Cardiac muscle cell (in vitro differentiated cells and primary cell): ENCODE results near the gene STRA6. TPM values are rescaled to one million over a fixed set of nuclear protein-coding genes. Genes with fewer than 3 reads are reported as not detected.

Experiments
- DNase-seq, 2 donors: peaks; one replicate each; pipeline versions ENCODE4 v3.0.0 to v3.0.0-alpha.2; 2010 to 2017; ENCODE audit warnings: low read depth in 1 of 2, low spot score in 1 of 2
- H3K27ac ChIP-seq: fragments of 200-600 bp; sonication (generic); 2 replicates; pipeline ENCODE4 v1.5.1; 2016
- H3K27me3 ChIP-seq: fragments of 200-600 bp; sonication (generic); 2 replicates; pipeline ENCODE4 v1.6.0; 2016; ENCODE audit warnings: control low read depth
- H3K36me3 ChIP-seq: fragments of 200-600 bp; sonication (generic); 2 replicates; pipeline ENCODE4 v1.5.1; 2016; ENCODE audit warnings: control low read depth
- H3K4me1 ChIP-seq: fragments of 200-600 bp; sonication (generic); 2 replicates; pipeline ENCODE4 v1.8.1; 2017; ENCODE audit warnings: low read depth, mild to moderate bottlenecking, mixed run types
- H3K4me3 ChIP-seq: fragments of 200-600 bp; sonication (generic); 2 replicates; pipeline ENCODE4 v1.5.1; 2016; ENCODE audit warnings: mild to moderate bottlenecking
- H3K9me3 ChIP-seq: fragments of 200-600 bp; sonication (generic); 2 replicates; pipeline ENCODE4 v1.5.1; 2017; ENCODE audit warnings: low read depth, mild to moderate bottlenecking, control low read depth
- CTCF ChIP-seq: IDR thresholded peaks from 2 replicates; pipeline ENCODE4 v1.5.1; 2012; ENCODE audit warnings: low read depth, mild to moderate bottlenecking, low read length
- polyA plus RNA-seq: library from polyadenylated mRNA; unstranded; fragments of >200 nt; fragmentation: Nextera tagmentation; extraction: Ambion mirVana; gene quantifications from 2 replicates; pipeline ENCODE4 v1.2.1, GENCODE V29; 2016
- total RNA-seq: library from RNA; depleted of rRNA; stranded (reverse); fragments of >200 nt; gene quantifications from 2 replicates; pipeline ENCODE4 v1.2.3, GENCODE V29; 2016

STRA6 gene
- total and polyA plus RNA-seq, 2 experiments from 2014 or later: 38.6 to 49.6 TPM

- Histone ChIP-seq H3K27ac (no peak overlapping the region), H3K36me3 (no peaks in the 10 kb centered on the region), H3K27me3 (peaks cover 77% of the 10 kb centered on the region), H3K4me3 (no peak overlapping the region), H3K9me3 (no peaks in the 10 kb centered on the region), H3K4me1 (peaks cover 12% of the 10 kb centered on the region)
- TF ChIP-seq CTCF: no peak
- DNase-seq: peak in 1 of 2 donors; percentile 29
Observed at GRCh38 chr15:74133694-74134386, 68.7 kb downstream of the STRA6 start.

GRCh38 chr15:74132681-74133651 lies 69.6 kb downstream of the STRA6 start:
- H3K4me3 ChIP-seq: no peak overlapping the region
- H3K9me3 ChIP-seq: no peaks in the 10 kb centered on the region
- DNase-seq: peak in 1 of 2 donors; percentile 24
- peaks cover 85% of the 10 kb centered on the region for H3K27me3 ChIP-seq
- peaks cover 12% of the 10 kb centered on the region for H3K4me1 ChIP-seq
- no peaks in the 10 kb centered on the region for H3K36me3 ChIP-seq
- TF ChIP-seq CTCF: no peak
- no peak overlapping the region for H3K27ac ChIP-seq

- DNase-seq: no peak
- H3K4me1 ChIP-seq: peaks cover 12% of the 10 kb centered on the region
Observed at GRCh38 chr15:74131628-74132413, 70.8 kb downstream of the STRA6 start.

GRCh38 chr15:74130849-74131627 lies 71.5 kb downstream of the STRA6 start:
- DNase-seq: no peak
- H3K9me3 ChIP-seq: no peaks in the 10 kb centered on the region
- no peaks in the 10 kb centered on the region for H3K36me3 ChIP-seq
- peaks cover 12% of the 10 kb centered on the region for H3K4me1 ChIP-seq
- no peak overlapping the region for H3K4me3 ChIP-seq
- peaks cover 95% of the 10 kb centered on the region for H3K27me3 ChIP-seq
- TF ChIP-seq CTCF: no peak
- H3K27ac ChIP-seq: no peak overlapping the region

More at GRCh38 chr15:74131628-74132413, 70.8 kb downstream of the STRA6 start:
- H3K4me3 ChIP-seq: no peak overlapping the region
- TF ChIP-seq CTCF: no peak
- H3K36me3 ChIP-seq: no peaks in the 10 kb centered on the region
- H3K9me3 ChIP-seq: no peaks in the 10 kb centered on the region
- H3K27ac ChIP-seq: no peak overlapping the region
- H3K27me3 ChIP-seq: peaks cover 91% of the 10 kb centered on the region
